PFSK-1 (cell line): ENCODE measurements around the gene BMERB1.

Source experiments
- FOXP2 ChIP-seq: optimal IDR thresholded peaks from 2 replicates; pipeline ENCODE3; 2011; ENCODE audit warnings: borderline replicate concordance, control low read depth, inconsistent platforms; ENCODE audit not compliant: insufficient read depth; ENCODE audit errors: extremely low read length, extremely low read depth
- POLR2AphosphoS5 ChIP-seq: IDR thresholded peaks from 2 replicates; pipeline ENCODE4 v1.6.1; 2012; ENCODE audit warnings: low read depth, mild to moderate bottlenecking, control low read depth, low read length, moderate library complexity
- SIN3A ChIP-seq: IDR thresholded peaks from 2 replicates; pipeline ENCODE4 v1.6.1; 2012; ENCODE audit warnings: mild to moderate bottlenecking, low read length, moderate library complexity, borderline replicate concordance; ENCODE audit not compliant: insufficient read depth
- TAF1 ChIP-seq: IDR thresholded peaks from 2 replicates; pipeline ENCODE4 v1.6.1; 2012; ENCODE audit warnings: low read length, control low read depth, borderline replicate concordance; ENCODE audit not compliant: insufficient read depth
- TF ChIP-seq, protein P1 (sequence below), 2 experiments: IDR thresholded peaks; 2 replicates each; pipeline versions ENCODE4 v1.6.1 to v1.8.0; 2011 to 2012; ENCODE audit warnings: low read depth in 2 of 2, low read length in 2 of 2, control low read depth in 1 of 2, inconsistent platforms in 1 of 2, mild to moderate bottlenecking in 1 of 2, moderate library complexity in 1 of 2; ENCODE audit not compliant: insufficient read depth in 1 of 2

DNA sequence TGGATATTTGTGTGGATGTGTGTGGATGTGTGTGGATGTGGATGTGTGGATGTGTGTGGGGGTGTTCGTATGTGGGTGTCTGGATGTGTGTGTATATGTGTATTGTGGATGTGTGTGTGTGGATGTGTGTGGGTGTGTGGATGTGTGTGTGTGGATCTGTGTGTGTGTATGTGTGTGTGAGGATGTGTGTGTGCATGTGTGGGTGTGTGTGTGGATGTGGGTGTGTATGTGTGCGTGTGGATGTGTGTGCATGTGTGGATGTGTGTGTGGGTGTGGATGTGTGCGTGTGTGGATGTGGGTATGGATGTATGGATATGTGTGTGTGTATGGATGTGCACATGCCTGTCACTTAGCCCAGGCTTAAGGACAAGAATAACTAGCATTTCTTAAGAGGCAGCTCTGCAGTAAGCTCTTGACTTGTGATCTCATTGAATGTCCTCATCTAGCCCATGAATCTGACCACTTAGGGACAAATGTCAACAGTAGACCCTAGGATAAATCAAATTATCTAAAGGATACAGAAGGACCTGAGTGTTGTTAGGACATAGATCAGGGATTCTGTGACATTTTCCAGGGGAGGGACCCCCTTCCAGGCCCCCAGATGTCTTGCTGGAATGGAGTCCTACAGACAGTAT is 83.5 kb downstream of the BMERB1 start:
- TF ChIP-seq, protein P1, sequence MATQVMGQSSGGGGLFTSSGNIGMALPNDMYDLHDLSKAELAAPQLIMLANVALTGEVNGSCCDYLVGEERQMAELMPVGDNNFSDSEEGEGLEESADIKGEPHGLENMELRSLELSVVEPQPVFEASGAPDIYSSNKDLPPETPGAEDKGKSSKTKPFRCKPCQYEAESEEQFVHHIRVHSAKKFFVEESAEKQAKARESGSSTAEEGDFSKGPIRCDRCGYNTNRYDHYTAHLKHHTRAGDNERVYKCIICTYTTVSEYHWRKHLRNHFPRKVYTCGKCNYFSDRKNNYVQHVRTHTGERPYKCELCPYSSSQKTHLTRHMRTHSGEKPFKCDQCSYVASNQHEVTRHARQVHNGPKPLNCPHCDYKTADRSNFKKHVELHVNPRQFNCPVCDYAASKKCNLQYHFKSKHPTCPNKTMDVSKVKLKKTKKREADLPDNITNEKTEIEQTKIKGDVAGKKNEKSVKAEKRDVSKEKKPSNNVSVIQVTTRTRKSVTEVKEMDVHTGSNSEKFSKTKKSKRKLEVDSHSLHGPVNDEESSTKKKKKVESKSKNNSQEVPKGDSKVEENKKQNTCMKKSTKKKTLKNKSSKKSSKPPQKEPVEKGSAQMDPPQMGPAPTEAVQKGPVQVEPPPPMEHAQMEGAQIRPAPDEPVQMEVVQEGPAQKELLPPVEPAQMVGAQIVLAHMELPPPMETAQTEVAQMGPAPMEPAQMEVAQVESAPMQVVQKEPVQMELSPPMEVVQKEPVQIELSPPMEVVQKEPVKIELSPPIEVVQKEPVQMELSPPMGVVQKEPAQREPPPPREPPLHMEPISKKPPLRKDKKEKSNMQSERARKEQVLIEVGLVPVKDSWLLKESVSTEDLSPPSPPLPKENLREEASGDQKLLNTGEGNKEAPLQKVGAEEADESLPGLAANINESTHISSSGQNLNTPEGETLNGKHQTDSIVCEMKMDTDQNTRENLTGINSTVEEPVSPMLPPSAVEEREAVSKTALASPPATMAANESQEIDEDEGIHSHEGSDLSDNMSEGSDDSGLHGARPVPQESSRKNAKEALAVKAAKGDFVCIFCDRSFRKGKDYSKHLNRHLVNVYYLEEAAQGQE (IDR thresholded peaks at IDR 0.05; ENCODE audit: insufficient read depth in 1 of 2, low read depth in 2 of 2, low read length in 2 of 2), result no peak
- TF ChIP-seq TAF1 (no peak), SIN3A (no peak), POLR2AphosphoS5 (no peak), FOXP2 (no peak)
